ENCODE data around the gene EDNRA. TPM values are rescaled to one million over a fixed set of nuclear protein-coding genes. Genes with fewer than 3 reads are reported as not detected.
A peak's percentile ranks its signal among the peaks of the same experiment; 100 is the strongest.

The EDNRA gene
- total RNA-seq, 6 donors from 2014 or later, result 7.3 to 32.2 (median 10.2) TPM

DNA sequence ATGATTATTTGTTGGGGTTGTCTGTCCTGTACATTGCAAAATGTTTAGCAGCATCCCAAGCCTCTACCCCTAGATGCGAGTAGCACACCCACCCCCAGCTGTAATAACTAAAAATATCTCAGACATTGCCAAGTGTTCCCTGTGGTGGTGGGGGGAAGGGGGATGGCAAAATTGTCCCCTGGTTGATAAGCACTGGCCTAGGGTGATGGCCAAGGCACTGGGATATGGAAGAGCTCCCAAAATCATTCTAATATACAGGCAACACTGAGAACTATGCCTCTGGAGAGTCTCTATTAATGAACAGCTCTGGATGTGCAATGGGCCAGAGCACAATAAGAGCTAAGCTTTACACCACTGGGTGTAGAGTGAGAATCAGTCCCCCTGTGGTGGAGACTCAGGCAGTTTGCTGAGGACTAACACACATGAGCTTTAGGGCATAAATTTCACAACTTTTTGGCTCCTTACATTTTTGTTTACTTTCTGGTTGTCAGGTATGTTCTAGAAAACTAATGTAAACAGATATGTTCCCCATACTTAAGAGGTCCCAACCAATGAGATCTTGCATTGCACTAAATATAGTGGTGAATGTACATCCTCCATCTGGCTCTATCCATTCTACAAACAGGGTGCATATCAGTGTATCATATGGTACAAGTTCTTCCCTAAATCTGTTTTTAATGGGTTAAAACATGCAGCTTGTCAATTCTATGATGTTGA, 34.5 kb downstream of the EDNRA start:
- TF ChIP-seq POLR2AphosphoS5 (IDR thresholded peaks at IDR 0.05) (no peak), EP300 (IDR thresholded peaks at IDR 0.05) (no peak), POLR2A (IDR thresholded peaks at IDR 0.05) (no peak)
- TF ChIP-seq, protein P1, sequence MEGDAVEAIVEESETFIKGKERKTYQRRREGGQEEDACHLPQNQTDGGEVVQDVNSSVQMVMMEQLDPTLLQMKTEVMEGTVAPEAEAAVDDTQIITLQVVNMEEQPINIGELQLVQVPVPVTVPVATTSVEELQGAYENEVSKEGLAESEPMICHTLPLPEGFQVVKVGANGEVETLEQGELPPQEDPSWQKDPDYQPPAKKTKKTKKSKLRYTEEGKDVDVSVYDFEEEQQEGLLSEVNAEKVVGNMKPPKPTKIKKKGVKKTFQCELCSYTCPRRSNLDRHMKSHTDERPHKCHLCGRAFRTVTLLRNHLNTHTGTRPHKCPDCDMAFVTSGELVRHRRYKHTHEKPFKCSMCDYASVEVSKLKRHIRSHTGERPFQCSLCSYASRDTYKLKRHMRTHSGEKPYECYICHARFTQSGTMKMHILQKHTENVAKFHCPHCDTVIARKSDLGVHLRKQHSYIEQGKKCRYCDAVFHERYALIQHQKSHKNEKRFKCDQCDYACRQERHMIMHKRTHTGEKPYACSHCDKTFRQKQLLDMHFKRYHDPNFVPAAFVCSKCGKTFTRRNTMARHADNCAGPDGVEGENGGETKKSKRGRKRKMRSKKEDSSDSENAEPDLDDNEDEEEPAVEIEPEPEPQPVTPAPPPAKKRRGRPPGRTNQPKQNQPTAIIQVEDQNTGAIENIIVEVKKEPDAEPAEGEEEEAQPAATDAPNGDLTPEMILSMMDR (IDR thresholded peaks at IDR 0.05), result no peak
- DNase-seq (no peak), ATAC-seq (ENCODE audit: low FRiP score in 2 of 2) (no peak)
- no peaks in the 10 kb centered on the region for H3K9me3 ChIP-seq
- H3K36me3 ChIP-seq, result no peaks in the 10 kb centered on the region
- no peaks in the 10 kb centered on the region for H3K4me1 ChIP-seq
- no peaks in the 10 kb centered on the region for H3K27me3 ChIP-seq
- H3K4me3 ChIP-seq, result no peak overlapping the region
- 76 to 100% methylated on average over 1 of the region's 1 CpG for whole genome bisulfite sequencing, 2 donors
- no peak overlapping the region for H3K27ac ChIP-seq

DNA sequence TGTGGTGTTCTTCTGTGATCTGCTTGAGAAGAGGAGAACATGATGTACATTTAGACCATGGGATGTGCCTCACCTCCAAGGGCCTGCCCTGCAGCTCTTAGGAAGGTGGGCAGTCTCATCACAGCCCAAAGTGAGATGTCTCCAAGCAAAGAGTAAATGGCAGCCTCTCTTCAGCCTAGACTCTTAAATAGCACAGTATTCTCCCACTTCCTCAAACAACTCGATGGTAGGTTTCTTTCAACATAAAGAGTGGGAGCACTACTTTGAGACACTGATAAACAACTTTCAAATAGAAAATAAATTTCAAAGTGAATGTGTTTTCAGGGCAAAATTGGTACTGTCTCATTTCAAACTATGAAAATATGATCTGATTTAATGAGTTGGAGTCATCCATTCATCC, 35.2 kb downstream of the EDNRA start:
- Histone ChIP-seq H3K4me3 (no peak overlapping the region), H3K36me3 (no peaks in the 10 kb centered on the region), H3K9me3 (no peaks in the 10 kb centered on the region), H3K27ac (no peak overlapping the region), H3K4me1 (no peaks in the 10 kb centered on the region), H3K27me3 (no peaks in the 10 kb centered on the region)
- DNase-seq, result no peak
- 38 to 45% methylated on average over 1 of the region's 1 CpG for WGBS, 2 donors
- no peak for ATAC-seq (ENCODE audit: low FRiP score in 2 of 2)
- TF ChIP-seq POLR2AphosphoS5 (IDR thresholded peaks at IDR 0.05) (no peak), EP300 (IDR thresholded peaks at IDR 0.05) (no peak), POLR2A (IDR thresholded peaks at IDR 0.05) (no peak)
- TF ChIP-seq, protein P1 (IDR thresholded peaks at IDR 0.05), result no peak

DNA sequence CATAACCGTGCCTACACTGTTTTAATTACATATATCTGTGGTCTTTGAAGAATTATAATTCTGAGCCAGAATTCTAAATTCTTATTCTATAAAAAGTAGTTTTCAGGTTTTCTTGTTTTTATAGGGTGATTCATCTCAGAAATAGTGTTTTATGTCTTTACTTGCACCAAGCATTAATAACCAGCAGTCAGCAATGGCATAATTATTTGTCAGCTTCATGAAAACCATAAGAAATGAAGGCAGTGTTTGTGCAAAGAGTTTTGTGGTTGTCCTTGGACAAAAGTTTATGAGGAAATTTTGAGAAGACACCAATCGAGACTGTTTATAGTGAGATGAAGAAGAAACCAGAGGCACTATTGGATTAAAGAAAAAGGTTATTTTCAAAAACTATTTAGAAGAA, 37.2 kb downstream of the EDNRA start:
- H3K4me1 ChIP-seq, result no peaks in the 10 kb centered on the region
- TF ChIP-seq POLR2A (IDR thresholded peaks at IDR 0.05) (no peak), POLR2AphosphoS5 (IDR thresholded peaks at IDR 0.05) (no peak), EP300 (IDR thresholded peaks at IDR 0.05) (no peak)
- TF ChIP-seq, protein P1 (IDR thresholded peaks at IDR 0.05), result no peak
- H3K27me3 ChIP-seq, result no peaks in the 10 kb centered on the region
- H3K9me3 ChIP-seq, result no peaks in the 10 kb centered on the region
- H3K4me3 ChIP-seq, result no peak overlapping the region
- WGBS, 2 donors, result 67 to 79% methylated on average over 2 of the region's 2 CpGs
- DNase-seq (no peak), ATAC-seq (ENCODE audit: low FRiP score in 2 of 2) (no peak)
- no peak overlapping the region for H3K27ac ChIP-seq
- H3K36me3 ChIP-seq, result no peaks in the 10 kb centered on the region

DNA sequence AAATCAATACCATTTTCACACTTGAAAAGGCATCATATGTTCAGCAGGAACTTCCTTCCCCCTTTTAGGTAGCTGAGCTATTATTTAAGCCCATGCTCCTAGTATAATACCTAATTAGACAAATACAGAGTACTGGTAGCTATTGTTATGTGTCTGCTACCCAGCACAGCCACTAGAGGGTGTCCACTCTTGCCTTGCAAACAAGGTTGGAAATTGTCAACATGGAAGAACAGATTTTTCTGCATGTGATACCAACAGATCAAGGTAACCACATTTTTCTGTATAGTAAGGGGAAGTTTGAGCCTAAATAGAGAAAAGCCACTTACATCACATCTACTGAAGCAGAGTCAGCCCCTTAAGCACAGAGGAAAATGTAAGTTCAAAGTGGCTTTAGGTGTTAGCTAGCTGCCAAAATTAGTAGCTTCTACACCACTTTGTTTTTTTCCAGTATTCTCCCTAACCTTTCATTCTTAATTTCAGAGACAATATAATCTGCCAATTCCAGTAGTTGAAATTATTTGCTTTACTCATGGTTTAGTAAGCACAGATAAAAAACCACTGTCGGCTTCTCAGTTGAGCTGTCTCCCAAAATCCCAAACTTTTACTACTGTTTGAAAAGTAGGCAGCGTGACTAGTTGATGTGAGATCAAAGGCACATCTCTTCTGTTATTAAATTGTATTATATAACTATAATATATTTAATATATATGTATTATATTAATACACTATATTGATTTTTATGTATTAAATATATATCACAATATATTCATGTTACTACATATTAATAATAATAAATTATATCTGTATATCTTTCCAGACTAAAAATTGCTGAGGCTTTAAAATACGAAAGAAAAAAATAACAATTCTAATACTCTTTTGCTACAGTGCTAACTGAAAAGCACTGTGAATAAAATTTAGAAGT, 38.2 kb downstream of the EDNRA start:
- H3K9me3 ChIP-seq, result no peaks in the 10 kb centered on the region
- TF ChIP-seq, protein P1 (IDR thresholded peaks at IDR 0.05), result peak; percentile 3 to 76 (median 65)
- TF ChIP-seq POLR2A (IDR thresholded peaks at IDR 0.05), result no peak
- TF ChIP-seq EP300 (IDR thresholded peaks at IDR 0.05), result no peak
- no peak overlapping the region for H3K27ac ChIP-seq
- H3K4me1 ChIP-seq, result no peaks in the 10 kb centered on the region
- no peaks in the 10 kb centered on the region for H3K27me3 ChIP-seq
- peak in 1 of 2 donors; percentile 47 for DNase-seq
- peak in 1 of 2 donors; percentile 52 for ATAC-seq (ENCODE audit: low FRiP score in 2 of 2)
- H3K4me3 ChIP-seq, result no peak overlapping the region
- H3K36me3 ChIP-seq, result no peaks in the 10 kb centered on the region
- WGBS, 2 donors, result 73 to 92% methylated on average over 3 of the region's 3 CpGs
